ENCODE data around the gene USP7.

USP7 gene

DNA sequence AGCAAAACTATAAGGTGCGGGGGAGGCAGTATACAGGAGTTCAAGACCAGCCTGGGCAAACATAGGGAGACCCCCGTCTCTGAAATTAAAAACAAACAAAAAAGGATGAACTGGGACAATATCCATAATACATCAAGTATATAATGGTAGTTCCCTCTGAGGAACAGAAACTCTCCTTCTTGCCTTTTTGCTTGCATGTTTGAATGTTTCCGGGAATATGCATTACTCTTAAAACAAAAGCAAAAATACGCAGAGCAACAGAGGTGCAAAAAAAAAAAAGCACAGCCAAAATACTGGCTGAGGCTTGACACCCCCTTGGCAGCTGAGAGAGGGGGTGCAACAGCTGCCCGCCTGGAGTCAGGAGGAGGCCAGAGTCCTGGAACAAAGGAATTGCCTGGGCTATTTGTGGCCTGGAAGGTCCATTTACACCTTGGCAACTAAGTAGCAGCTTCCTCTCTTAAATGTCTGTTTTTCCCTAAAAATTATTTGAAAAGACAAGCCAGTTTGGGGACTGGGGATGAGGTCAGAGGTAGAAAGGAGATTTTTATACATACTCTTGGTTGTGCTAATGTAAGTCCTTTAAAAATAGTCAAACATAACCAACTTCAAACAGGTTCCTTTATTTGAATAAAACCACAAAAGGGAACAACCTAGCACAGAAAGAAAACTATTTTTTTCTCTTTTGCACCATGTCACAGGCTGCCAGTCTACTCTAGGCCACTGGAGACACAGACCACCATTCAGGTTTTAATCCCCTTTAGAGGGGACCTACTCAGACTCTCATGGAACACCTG, 19.5 kb downstream of the USP7 start:
- H3K27me3 ChIP-seq (replicated peaks; ENCODE audit: insufficient read depth, low read length) = no peaks in the 10 kb centered on the region
- peak overlapping the region; percentile 75; the same call in 1 of the 2 replicates for H3K27ac ChIP-seq (ENCODE audit: low read length)
- H4K20me1 ChIP-seq (ENCODE audit: insufficient read depth, low read length) = peaks cover 97% of the 10 kb centered on the region
- H2AFZ ChIP-seq (ENCODE audit: low read length) = no peak overlapping the region
- peaks cover 78% of the 10 kb centered on the region for H3K4me1 ChIP-seq (ENCODE audit: low read length)
- no peaks in the 10 kb centered on the region for H3K9me3 ChIP-seq (replicated peaks; ENCODE audit: insufficient read depth, low read length)
- peak overlapping the region; percentile 19 for H3K4me3 ChIP-seq (ENCODE audit: low read length)
- H3F3A ChIP-seq (ENCODE audit: insufficient read depth, low read length) = peaks cover 29% of the 10 kb centered on the region
- no peaks in the 10 kb centered on the region for H3K36me3 ChIP-seq (replicated peaks; ENCODE audit: insufficient read depth, low read length)
- DNase-seq = peak; percentile 66
- H3K4me2 ChIP-seq (ENCODE audit: low read depth, low read length) = peak overlapping the region; percentile 70
- no peaks in the 10 kb centered on the region for H3K9me2 ChIP-seq (replicated peaks; ENCODE audit: insufficient read depth, low read length)
- peaks cover 100% of the 10 kb centered on the region for H3K79me2 ChIP-seq (ENCODE audit: low read length)
- TF ChIP-seq EZH2phosphoT487 (IDR thresholded peaks at IDR 0.05; ENCODE audit: low read length) (no peak), CTCF (IDR thresholded peaks at IDR 0.05; ENCODE audit: low read length) (no peak), EZH2 (optimal IDR thresholded peaks at IDR 0.05; ENCODE audit: low read depth, low read length) (no peak)
- H3K9ac ChIP-seq (ENCODE audit: low read length) = peak overlapping the region; percentile 37

DNA sequence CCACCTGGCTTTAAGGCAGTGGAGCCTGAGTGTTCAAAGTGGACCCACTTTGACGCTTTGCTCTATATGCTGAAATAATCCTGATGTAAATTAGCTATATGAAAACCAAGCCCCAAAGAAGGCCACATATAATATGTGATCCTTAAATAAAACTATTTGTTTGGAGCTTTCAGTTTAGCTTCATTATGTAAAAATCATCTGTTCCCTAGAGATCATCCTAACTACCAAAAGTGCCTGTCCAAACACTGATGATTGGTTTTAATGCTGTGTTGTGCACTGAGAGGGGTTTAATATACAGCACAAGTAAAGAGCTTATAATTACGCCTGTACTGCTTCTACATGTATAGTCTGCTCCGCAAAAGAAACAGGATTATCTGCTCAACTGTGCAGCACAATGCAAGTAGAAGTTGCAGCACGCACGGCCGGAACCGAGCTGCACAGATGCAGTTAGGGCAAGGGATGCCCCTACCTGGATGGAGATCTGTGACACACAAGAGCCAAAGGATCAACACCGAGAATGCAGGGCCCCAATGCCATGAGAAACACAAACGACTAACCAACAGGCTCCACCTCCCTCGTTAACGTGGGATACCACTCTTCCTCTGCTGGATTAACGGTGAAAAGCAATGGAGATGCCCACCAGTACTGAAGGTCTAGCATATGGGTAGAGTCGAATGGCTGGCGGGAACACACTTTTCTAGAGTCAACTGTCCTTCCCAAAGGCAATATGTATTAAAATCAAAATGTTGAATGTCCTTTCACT, 20.5 kb downstream of the USP7 start:
- no peak for DNase-seq
- Histone ChIP-seq H3K4me2 (ENCODE audit: low read depth, low read length) (peak overlapping the region; percentile 70; the same call in 1 of the 2 replicates), H3F3A (ENCODE audit: insufficient read depth, low read length) (peaks cover 29% of the 10 kb centered on the region), H3K27ac (ENCODE audit: low read length) (no peak overlapping the region), H3K4me1 (ENCODE audit: low read length) (peaks cover 68% of the 10 kb centered on the region), H3K9ac (ENCODE audit: low read length) (no peak overlapping the region), H3K36me3 (replicated peaks; ENCODE audit: insufficient read depth, low read length) (no peaks in the 10 kb centered on the region), H3K79me2 (ENCODE audit: low read length) (peaks cover 100% of the 10 kb centered on the region), H2AFZ (ENCODE audit: low read length) (no peak overlapping the region), H3K9me2 (replicated peaks; ENCODE audit: insufficient read depth, low read length) (no peaks in the 10 kb centered on the region), H4K20me1 (ENCODE audit: insufficient read depth, low read length) (peaks cover 97% of the 10 kb centered on the region), H3K9me3 (replicated peaks; ENCODE audit: insufficient read depth, low read length) (no peaks in the 10 kb centered on the region), H3K27me3 (replicated peaks; ENCODE audit: insufficient read depth, low read length) (no peaks in the 10 kb centered on the region), H3K4me3 (ENCODE audit: low read length) (no peak overlapping the region)
- TF ChIP-seq EZH2phosphoT487 (IDR thresholded peaks at IDR 0.05; ENCODE audit: low read length) = no peak
- no peak for TF ChIP-seq EZH2 (optimal IDR thresholded peaks at IDR 0.05; ENCODE audit: low read depth, low read length)
- no peak for TF ChIP-seq CTCF (IDR thresholded peaks at IDR 0.05; ENCODE audit: low read length)

DNA sequence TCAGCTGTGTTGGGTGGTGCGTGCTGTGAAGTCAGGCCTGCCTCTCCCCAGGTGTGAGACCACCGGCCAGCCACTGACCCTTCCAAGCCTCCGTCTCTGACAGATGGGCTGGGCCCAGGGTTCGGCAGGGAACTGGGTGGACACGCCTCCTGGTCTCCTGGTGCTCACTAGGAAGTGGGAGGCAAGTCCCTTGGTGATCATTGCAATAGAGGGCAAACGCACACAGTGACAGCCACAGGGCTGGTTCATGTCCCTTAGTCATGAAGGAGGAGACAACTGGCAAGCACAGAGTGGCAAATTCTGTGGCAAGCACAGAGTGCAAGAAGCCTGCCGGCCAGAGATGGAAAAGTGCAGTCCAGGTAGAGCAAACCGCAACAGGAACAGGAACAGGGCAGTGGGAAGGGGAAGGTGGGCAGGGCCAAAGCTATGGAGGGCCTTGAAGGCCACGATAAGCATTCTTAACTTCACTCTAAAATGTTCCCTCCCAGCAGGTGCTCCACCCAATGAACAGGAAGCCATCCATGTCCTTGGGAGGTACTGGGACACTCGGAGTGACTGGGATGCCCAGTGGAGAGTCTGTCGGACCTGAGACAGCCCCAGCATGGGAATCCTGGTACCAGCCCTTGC, 21.9 kb downstream of the USP7 start:
- H3F3A ChIP-seq (ENCODE audit: insufficient read depth, low read length) = peaks cover 28% of the 10 kb centered on the region
- no peaks in the 10 kb centered on the region for H3K9me2 ChIP-seq (replicated peaks; ENCODE audit: insufficient read depth, low read length)
- no peaks in the 10 kb centered on the region for H3K9me3 ChIP-seq (replicated peaks; ENCODE audit: insufficient read depth, low read length)
- no peak overlapping the region for H3K27ac ChIP-seq (ENCODE audit: low read length)
- TF ChIP-seq EZH2phosphoT487 (IDR thresholded peaks at IDR 0.05; ENCODE audit: low read length) = no peak
- TF ChIP-seq CTCF (IDR thresholded peaks at IDR 0.05; ENCODE audit: low read length) = no peak
- TF ChIP-seq EZH2 (optimal IDR thresholded peaks at IDR 0.05; ENCODE audit: low read depth, low read length) = no peak
- DNase-seq = no peak
- H3K9ac ChIP-seq (ENCODE audit: low read length) = no peak overlapping the region
- H3K4me1 ChIP-seq (ENCODE audit: low read length) = peaks cover 59% of the 10 kb centered on the region
- H3K4me3 ChIP-seq (ENCODE audit: low read length) = no peak overlapping the region
- H3K4me2 ChIP-seq (ENCODE audit: low read depth, low read length) = no peak overlapping the region
- H4K20me1 ChIP-seq (ENCODE audit: insufficient read depth, low read length) = peaks cover 96% of the 10 kb centered on the region
- H2AFZ ChIP-seq (ENCODE audit: low read length) = no peak overlapping the region
- no peaks in the 10 kb centered on the region for H3K36me3 ChIP-seq (replicated peaks; ENCODE audit: insufficient read depth, low read length)
- peaks cover 100% of the 10 kb centered on the region for H3K79me2 ChIP-seq (ENCODE audit: low read length)
- no peaks in the 10 kb centered on the region for H3K27me3 ChIP-seq (replicated peaks; ENCODE audit: insufficient read depth, low read length)
